ENCODE data around the gene PGBD5.

PGBD5 gene

GRCh38 chr1:230299191-230300006 lies 126.7 kb downstream of the PGBD5 start:
- no peak for DNase-seq

GRCh38 chr1:230295367-230295766 lies 130.8 kb downstream of the PGBD5 start:
- no peak for DNase-seq

GRCh38 chr1:230293390-230293700 lies 132.8 kb downstream of the PGBD5 start:
- DNase-seq = no peak

- DNase-seq = no peak
Measured at GRCh38 chr1:230292689-230293389, 133.3 kb downstream of the PGBD5 start.

- no peak for DNase-seq
Measured at GRCh38 chr1:230291731-230292620, 134.2 kb downstream of the PGBD5 start.

GRCh38 chr1:230289350-230289644 lies 136.8 kb downstream of the PGBD5 start:
- no peak for DNase-seq

GRCh38 chr1:230288641-230289349 lies 137.3 kb downstream of the PGBD5 start:
- no peak for DNase-seq

- DNase-seq = no peak
Measured at GRCh38 chr1:230287674-230288315, 138.3 kb downstream of the PGBD5 start.

- no peak for DNase-seq
Measured at GRCh38 chr1:230286890-230287269, 139.3 kb downstream of the PGBD5 start.

GRCh38 chr1:230286166-230286889 lies 139.8 kb downstream of the PGBD5 start:
- no peak for DNase-seq

- no peak for DNase-seq
Measured at GRCh38 chr1:230285351-230285750, 140.8 kb downstream of the PGBD5 start.

GRCh38 chr1:230284891-230285290 lies 141.2 kb downstream of the PGBD5 start:
- no peak for DNase-seq

GRCh38 chr1:230283678-230284077 lies 142.5 kb downstream of the PGBD5 start:
- no peak for DNase-seq

- DNase-seq = no peak
Measured at GRCh38 chr1:230282157-230282556, 144.0 kb downstream of the PGBD5 start.

- no peak for DNase-seq
Measured at GRCh38 chr1:230281556-230281955, 144.6 kb downstream of the PGBD5 start.

GRCh38 chr1:230280906-230281413 lies 145.2 kb downstream of the PGBD5 start:
- DNase-seq = no peak

GRCh38 chr1:230280054-230280795 lies 145.9 kb downstream of the PGBD5 start:
- DNase-seq = no peak

GRCh38 chr1:230279583-230279945 lies 146.6 kb downstream of the PGBD5 start:
- no peak for DNase-seq

GRCh38 chr1:230278871-230279582 lies 147.1 kb downstream of the PGBD5 start:
- DNase-seq = no peak

- DNase-seq = no peak
Measured at GRCh38 chr1:230278376-230278775, 147.8 kb downstream of the PGBD5 start.

Measured in cortex of kidney (tissue), 1 donor.